H1 (cell line): ENCODE results near the gene AP1S1. TPM values are rescaled to one million over a fixed set of nuclear protein-coding genes. Genes with fewer than 3 reads are reported as not detected.
A peak's percentile ranks its signal among the peaks of the same experiment; 100 is the strongest.

ENCODE experiments used
- CTCF ChIA-PET: fragments of 300-600 bp; sonication (Branson Sonifier 250); formaldehyde crosslinking; loops from one replicate; lab custom pipeline; 2021; ENCODE audit not compliant: partially characterized antibody; lab: Charles Lee
- POLR2A ChIA-PET: fragments of 300-600 bp; sonication (Branson Sonifier 250); formaldehyde crosslinking; loops from one replicate; lab custom pipeline; 2021; ENCODE audit warnings: inconsistent platforms; ENCODE audit not compliant: partially characterized antibody; lab: Charles Lee
- DNase-seq, 2 experiments: peaks; one replicate each; pipeline versions ENCODE4 v3.0.0 to v3.0.0-alpha.2; 2010 to 2022; ENCODE audit warnings: low spot score in 2 of 2, low read depth in 1 of 2, mixed read lengths in 1 of 2
- FAIRE-seq: peaks from 2 replicates; lab custom pipeline; 2011; peaks lifted over from hg19 to GRCh38; lab: Jason Lieb, UNC
- H2AFZ ChIP-seq: 2 replicates; pipeline ENCODE4 v1.8.1; 2012; ENCODE audit warnings: low read length, inconsistent platforms
- H2AK5ac ChIP-seq: 2 replicates; pipeline ENCODE4 v1.6.1; 2013; ENCODE audit warnings: low read depth, low read length
- H2BK120ac ChIP-seq: replicated peaks from 2 replicates; pipeline ENCODE3; 2013; ENCODE audit warnings: low read depth, low read length, inconsistent platforms
- H2BK12ac ChIP-seq: 2 replicates; pipeline ENCODE4 v1.6.1; 2013; ENCODE audit warnings: low read depth, low read length
- H2BK15ac ChIP-seq: 2 replicates; pipeline ENCODE4 v1.6.1; 2013; ENCODE audit warnings: low read length
- H2BK20ac ChIP-seq: 2 replicates; pipeline ENCODE4 v1.6.1; 2013; ENCODE audit warnings: low read length
- H2BK5ac ChIP-seq: 2 replicates; pipeline ENCODE4 v1.6.1; 2013; ENCODE audit warnings: low read depth, low read length
- H3K14ac ChIP-seq: 2 replicates; pipeline ENCODE4 v1.6.1; 2013; ENCODE audit warnings: inconsistent platforms; ENCODE audit not compliant: insufficient read length
- H3K18ac ChIP-seq: 2 replicates; pipeline ENCODE4 v1.6.1; 2013; ENCODE audit warnings: low read length; ENCODE audit errors: extremely low read depth
- H3K23ac ChIP-seq: 2 replicates; pipeline ENCODE4 v1.6.1; 2013; ENCODE audit warnings: inconsistent platforms; ENCODE audit not compliant: insufficient read length
- H3K23me2 ChIP-seq: 2 replicates; pipeline ENCODE4 v1.6.1; 2013; ENCODE audit warnings: low read depth, low read length
- H3K27ac ChIP-seq: 2 replicates; pipeline ENCODE4 v1.6.1; 2011; ENCODE audit warnings: low read depth, low read length, inconsistent platforms
- H3K27me3 ChIP-seq, 4 experiments: replicated peaks in 1 of 4; 1 replicate in 1 of 4; 2 replicates in 3 of 4; pipeline versions ENCODE4 v1.6.1 to v1.8.1; 2011 to 2013; ENCODE audit warnings: low read length in 3 of 4, mild to moderate bottlenecking in 3 of 4, inconsistent platforms in 2 of 4, mixed read lengths in 2 of 4, moderate library complexity in 1 of 4; ENCODE audit not compliant: control insufficient read depth in 3 of 4, insufficient read depth in 3 of 4; ENCODE audit errors: extremely low read depth in 1 of 4
- H3K36me3 ChIP-seq, 4 experiments: 2 replicates each; pipeline versions ENCODE4 v1.6.1 to v1.8.1; 2011 to 2013; ENCODE audit warnings: mild to moderate bottlenecking in 4 of 4, low read length in 3 of 4, moderate library complexity in 2 of 4, control low read depth in 1 of 4, inconsistent platforms in 1 of 4; ENCODE audit not compliant: insufficient read depth in 4 of 4, control insufficient read depth in 2 of 4
- H3K4ac ChIP-seq: replicated peaks from 2 replicates; pipeline ENCODE3; 2013; ENCODE audit warnings: low read length, low read depth, mixed read lengths, inconsistent platforms; ENCODE audit not compliant: insufficient read length
- H3K4me1 ChIP-seq, 4 experiments: replicated peaks in 1 of 4; 1 replicate in 1 of 4; 2 replicates in 3 of 4; pipeline versions ENCODE4 v1.6.1 to v1.8.1; 2011 to 2013; ENCODE audit warnings: low read length in 3 of 4, inconsistent platforms in 2 of 4, mixed read lengths in 1 of 4; ENCODE audit not compliant: insufficient read depth in 4 of 4, control insufficient read depth in 3 of 4
- H3K4me2 ChIP-seq, 2 experiments: 2 replicates each; pipeline versions ENCODE4 v1.6.1 to v1.8.1; 2011 to 2013; ENCODE audit warnings: low read depth in 2 of 2, low read length in 2 of 2, control low read depth in 1 of 2, inconsistent platforms in 1 of 2, mild to moderate bottlenecking in 1 of 2; ENCODE audit not compliant: insufficient read depth in 1 of 2
- H3K4me3 ChIP-seq, 4 experiments: fragments of 200-600, 300-600 bp in 1 of 4; sonication (generic), shearing (Covaris generic), sonication (Bioruptor Twin) in 1 of 4; 2 replicates each; pipeline versions ENCODE4 v1.5.1 to v1.8.1; 2011 to 2016; ENCODE audit warnings: low read length in 4 of 4, low read depth in 3 of 4, control low read depth in 2 of 4, inconsistent platforms in 2 of 4, mild to moderate bottlenecking in 2 of 4, mixed read lengths in 1 of 4, moderate library complexity in 1 of 4; ENCODE audit not compliant: insufficient read depth in 2 of 4; ENCODE audit errors: extremely low read depth in 1 of 4
- H3K56ac ChIP-seq: replicated peaks from 2 replicates; pipeline ENCODE3; 2013; ENCODE audit warnings: low read depth, mild to moderate bottlenecking, mixed read lengths, low read length, inconsistent platforms; ENCODE audit not compliant: insufficient read length
- H3K79me1 ChIP-seq: 2 replicates; pipeline ENCODE4 v1.6.1; 2013; ENCODE audit warnings: low read depth, low read length, control low read depth
- H3K79me2 ChIP-seq, 2 experiments: 2 replicates each; pipeline versions ENCODE4 v1.6.1 to v1.8.1; 2012 to 2013; ENCODE audit warnings: low read length in 2 of 2, mild to moderate bottlenecking in 2 of 2, inconsistent platforms in 1 of 2; ENCODE audit not compliant: insufficient read depth in 2 of 2, control insufficient read depth in 1 of 2
- H3K9ac ChIP-seq, 4 experiments: replicated peaks in 1 of 4; 1 replicate in 1 of 4; 2 replicates in 3 of 4; pipeline versions ENCODE4 v1.6.1 to v1.8.1; 2011 to 2013; ENCODE audit warnings: low read depth in 3 of 4, low read length in 3 of 4, control low read depth in 2 of 4, mild to moderate bottlenecking in 2 of 4, moderate library complexity in 2 of 4, inconsistent platforms in 1 of 4; ENCODE audit errors: extremely low read depth in 1 of 4
- H3K9me3 ChIP-seq, 2 experiments: 2 replicates each; pipeline versions ENCODE4 v1.6.1 to v1.8.1; 2012 to 2013; ENCODE audit warnings: mild to moderate bottlenecking in 2 of 2, moderate library complexity in 2 of 2, control low read depth in 1 of 2, inconsistent platforms in 1 of 2, low read depth in 1 of 2, low read length in 1 of 2, mixed read lengths in 1 of 2; ENCODE audit not compliant: insufficient read depth in 2 of 2
- H4K20me1 ChIP-seq, 2 experiments: replicated peaks in 1 of 2; 2 replicates each; pipeline versions ENCODE3 to v1.8.1; 2011 to 2013; ENCODE audit warnings: inconsistent platforms in 2 of 2, low read length in 2 of 2, mild to moderate bottlenecking in 1 of 2; ENCODE audit not compliant: insufficient read depth in 2 of 2, control insufficient read depth in 1 of 2
- H4K5ac ChIP-seq: 2 replicates; pipeline ENCODE4 v1.6.1; 2013; ENCODE audit warnings: low read length, low read depth, mixed read lengths, inconsistent platforms; ENCODE audit not compliant: insufficient read length
- H4K8ac ChIP-seq: 2 replicates; pipeline ENCODE4 v1.8.0; 2013; ENCODE audit warnings: mild to moderate bottlenecking, moderate library complexity, low read length, inconsistent platforms; ENCODE audit not compliant: insufficient read depth; ENCODE audit errors: extremely low read depth
- H4K91ac ChIP-seq: replicated peaks from 2 replicates; pipeline ENCODE3; 2013; ENCODE audit warnings: low read length, mixed read lengths, inconsistent platforms; ENCODE audit not compliant: insufficient read length
- ASH2L ChIP-seq: fragments of 200-600, 300-600 bp; sonication (generic); IDR thresholded peaks from one replicate; pipeline ENCODE4 v1.7.1; 2017; ENCODE audit warnings: low read length
- HDAC2 ChIP-seq, 2 experiments: fragments of 300-600 bp in 1 of 2; sonication (generic) in 1 of 2; IDR thresholded peaks; 2 replicates each; pipeline ENCODE4 v1.6.1; 2011 to 2012; ENCODE audit warnings: low read depth in 2 of 2, low read length in 2 of 2, mild to moderate bottlenecking in 2 of 2, moderate library complexity in 2 of 2, borderline replicate concordance in 1 of 2, inconsistent platforms in 1 of 2
- HDAC6 ChIP-seq: IDR thresholded peaks from one replicate; pipeline ENCODE4 v1.7.1; 2012; ENCODE audit warnings: low read depth, mild to moderate bottlenecking, inconsistent platforms, low read length, moderate library complexity
- MAX ChIP-seq: IDR thresholded peaks from 2 replicates; pipeline ENCODE4 v1.6.1; 2012; ENCODE audit warnings: inconsistent platforms
- TCF12 ChIP-seq: IDR thresholded peaks from 2 replicates; pipeline ENCODE4 v1.6.1; 2011; ENCODE audit warnings: low read depth, mild to moderate bottlenecking, low read length
- USF2 ChIP-seq: IDR thresholded peaks from 2 replicates; pipeline ENCODE4 v1.6.1; 2011; ENCODE audit warnings: low read length, improper control_type of control experiment
- WGBS, 2 experiments: shearing (Covaris generic) in 1 of 2; methylation state at CpG; one replicate each; pipeline versions ENCODE4 v1.1.6 to v1.1.7; 2013 to 2015; ENCODE audit warnings: low lambda C conversion rate in 2 of 2, mixed read lengths in 2 of 2, inconsistent platforms in 1 of 2, low coverage in 1 of 2, missing lambda C conversion rate in 1 of 2; ENCODE audit not compliant: insufficient replicate concordance in 2 of 2, insufficient coverage in 1 of 2, insufficient read length in 1 of 2; ENCODE audit errors: extremely low coverage in 1 of 2, missing lambda C conversion rate in 1 of 2; 5-methylcytosine and 5-hydroxymethylcytosine counted together
- polyA plus RNA-seq, 7 experiments: library from polyadenylated mRNA; depleted of rRNA in 3 of 7; stranded (reverse) in 5 of 7; unstranded in 2 of 7; fragments of >200 nt in 5 of 7; fragments of 200-250 nt in 2 of 7; gene quantifications; 1 replicate in 5 of 7; 2 replicates in 1 of 7; 4 replicates in 1 of 7; pipeline versions ENCODE4 v1.2.1 to v1.2.3, GENCODE V29; 2011 to 2013; ENCODE audit warnings: missing spikeins in 2 of 7, mixed read lengths in 2 of 7
- total RNA-seq: library from RNA; stranded (reverse); fragmentation: NEBNext Ultra II Directional; extraction: Animal tissue kit (Norgen Biotek cat#: 25700); gene quantifications from 2 replicates; pipeline ENCODE4 v1.2.1, GENCODE V29; 2021

Gene AP1S1
- total and polyA plus RNA-seq, 2 of the 8 experiments (the other 6 are each of a cell fraction or from before 2014, with no cell fraction given): 56.1 to 59.3 TPM

GRCh38 chr7:101185258-101185839 is 31.1 kb downstream of the AP1S1 start:
- Histone ChIP-seq H2BK5ac (no peak overlapping the region), H2BK120ac (no peak overlapping the region), H3K4ac (no peak overlapping the region), H3K9ac (no peak overlapping the region), H3K23me2 (peaks cover 3% of the 10 kb centered on the region; the same call in 1 of the 2 replicates), H3K23ac (no peak overlapping the region), H4K8ac (no peak overlapping the region), H2BK20ac (no peak overlapping the region), H3K27ac (no peak overlapping the region), H3K14ac (no peak overlapping the region), H2AK5ac (no peak overlapping the region), H3K9me3 (no peaks in the 10 kb centered on the region), H3K56ac (no peak overlapping the region), H2AFZ (no peak overlapping the region), H4K91ac (no peak overlapping the region), H2BK15ac (peak overlapping the region; percentile 31; the same call in 1 of the 2 replicates), H3K36me3 (no peaks in the 10 kb centered on the region), H3K27me3 (peaks cover 6 to 10% (median 8%) of the 10 kb centered on the region in 4 experiments; a peak in 6 of 7 replicates), H4K5ac (no peak overlapping the region), H3K4me1 (peaks cover 0 to 5% (median 3%) of the 10 kb centered on the region in 4 experiments; a peak in 6 of 7 replicates), H4K20me1 (no peaks in the 10 kb centered on the region), H3K4me2 (no peak overlapping the region), H3K4me3 (no peak overlapping the region), H3K18ac (no peak overlapping the region), H3K79me1 (no peaks in the 10 kb centered on the region), H3K79me2 (no peaks in the 10 kb centered on the region), H2BK12ac (no peak overlapping the region)
- POLR2A ChIA-PET: interaction anchor here (1.8 kb wide), 1 partner anchor 11 kb away, joined by 8 read pairs; no protein-coding TSS in a partner anchor
- DNase-seq (no peak), FAIRE-seq (no peak)
- CTCF ChIA-PET: interaction anchor here (0.9 to 3.4 kb wide), 4 partner anchors 10 to 97 kb away, joined by 3 to 20 read pairs (median 4); no protein-coding TSS in a partner anchor
- WGBS, 2 experiments: 83% methylated on average over 5 of the region's 5 CpGs; no CpG with 5 or more reads in 1 of the 2 experiments
- no peak for TF ChIP-seq HDAC6
- TF ChIP-seq USF2: no peak
- no peak for TF ChIP-seq ASH2L
- TF ChIP-seq MAX: no peak
- TF ChIP-seq TCF12: no peak
- no peak for TF ChIP-seq HDAC2 (IDR thresholded peaks at IDR 0.05; ENCODE audit: borderline replicate concordance in 1 of 2, low read depth in 2 of 2, low read length in 2 of 2)
